ENCODE results near the gene CUX1.

Gene CUX1

DNA sequence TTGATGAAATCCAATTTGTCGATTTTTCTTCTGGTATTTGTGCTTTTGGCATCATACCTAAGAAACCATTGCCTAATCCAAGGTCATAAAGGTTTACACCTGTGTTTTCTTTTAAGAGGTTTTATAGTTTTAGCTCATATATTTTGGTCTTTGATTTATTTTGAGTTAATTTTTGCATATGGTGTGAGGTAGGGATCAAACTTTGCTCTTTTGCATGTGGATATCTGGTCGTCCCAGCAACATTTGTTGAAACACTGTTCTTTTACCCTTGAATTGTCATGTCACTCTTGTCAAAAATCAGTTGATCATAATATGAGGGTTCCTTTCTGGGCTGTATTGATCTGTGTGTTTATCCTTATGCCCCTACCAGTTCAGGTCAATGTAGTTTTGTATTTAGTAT, 236.7 kb downstream of the CUX1 start:
- no peak overlapping the region for H3K4me3 ChIP-seq (ENCODE audit: low read length)
- DNase-seq (ENCODE audit: low read depth) = no peak
- TF ChIP-seq, protein P1, sequence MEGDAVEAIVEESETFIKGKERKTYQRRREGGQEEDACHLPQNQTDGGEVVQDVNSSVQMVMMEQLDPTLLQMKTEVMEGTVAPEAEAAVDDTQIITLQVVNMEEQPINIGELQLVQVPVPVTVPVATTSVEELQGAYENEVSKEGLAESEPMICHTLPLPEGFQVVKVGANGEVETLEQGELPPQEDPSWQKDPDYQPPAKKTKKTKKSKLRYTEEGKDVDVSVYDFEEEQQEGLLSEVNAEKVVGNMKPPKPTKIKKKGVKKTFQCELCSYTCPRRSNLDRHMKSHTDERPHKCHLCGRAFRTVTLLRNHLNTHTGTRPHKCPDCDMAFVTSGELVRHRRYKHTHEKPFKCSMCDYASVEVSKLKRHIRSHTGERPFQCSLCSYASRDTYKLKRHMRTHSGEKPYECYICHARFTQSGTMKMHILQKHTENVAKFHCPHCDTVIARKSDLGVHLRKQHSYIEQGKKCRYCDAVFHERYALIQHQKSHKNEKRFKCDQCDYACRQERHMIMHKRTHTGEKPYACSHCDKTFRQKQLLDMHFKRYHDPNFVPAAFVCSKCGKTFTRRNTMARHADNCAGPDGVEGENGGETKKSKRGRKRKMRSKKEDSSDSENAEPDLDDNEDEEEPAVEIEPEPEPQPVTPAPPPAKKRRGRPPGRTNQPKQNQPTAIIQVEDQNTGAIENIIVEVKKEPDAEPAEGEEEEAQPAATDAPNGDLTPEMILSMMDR (IDR thresholded peaks at IDR 0.05; ENCODE audit: insufficient read depth, low read depth, low read length, missing control alignments) = no peak

DNA sequence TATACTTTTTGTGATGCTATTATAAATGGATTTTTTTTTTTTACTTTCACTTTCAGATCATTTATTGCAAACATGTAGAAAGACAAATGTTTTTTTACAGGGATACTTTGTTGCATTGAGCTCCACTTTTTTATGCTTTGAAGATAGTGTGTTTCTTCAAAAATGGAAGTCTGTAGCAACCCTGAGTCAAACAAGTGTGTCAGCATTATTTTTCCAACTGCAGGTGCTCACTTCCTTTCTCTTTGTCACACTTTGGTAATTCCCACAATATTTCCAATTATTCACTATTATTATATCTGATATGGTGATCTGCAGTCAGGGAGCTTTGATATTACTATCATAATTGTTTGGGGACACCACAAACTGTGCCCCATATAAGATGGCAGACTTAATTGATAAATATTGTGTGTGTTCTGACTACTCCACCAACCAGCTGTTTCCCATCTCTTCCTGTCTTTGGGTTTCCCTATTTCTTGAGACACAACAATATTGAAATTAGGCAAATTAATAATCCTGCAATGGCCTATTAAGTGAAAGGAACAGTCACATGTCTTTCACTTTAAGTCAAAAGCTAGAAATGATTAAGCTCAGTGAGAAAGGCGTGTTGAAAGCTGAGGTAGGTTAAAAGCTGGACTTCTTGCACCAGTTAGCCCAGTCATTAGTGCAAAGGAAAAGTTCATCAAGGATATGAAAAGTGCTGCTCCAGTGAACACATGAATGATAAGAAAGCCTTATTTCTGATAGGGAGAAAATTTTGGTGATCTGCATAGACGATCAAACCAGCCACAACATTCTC, 238.0 kb downstream of the CUX1 start:
- TF ChIP-seq, protein P1 (IDR thresholded peaks at IDR 0.05; ENCODE audit: insufficient read depth, low read depth, low read length, missing control alignments) = no peak
- no peak for DNase-seq (ENCODE audit: low read depth)

DNA sequence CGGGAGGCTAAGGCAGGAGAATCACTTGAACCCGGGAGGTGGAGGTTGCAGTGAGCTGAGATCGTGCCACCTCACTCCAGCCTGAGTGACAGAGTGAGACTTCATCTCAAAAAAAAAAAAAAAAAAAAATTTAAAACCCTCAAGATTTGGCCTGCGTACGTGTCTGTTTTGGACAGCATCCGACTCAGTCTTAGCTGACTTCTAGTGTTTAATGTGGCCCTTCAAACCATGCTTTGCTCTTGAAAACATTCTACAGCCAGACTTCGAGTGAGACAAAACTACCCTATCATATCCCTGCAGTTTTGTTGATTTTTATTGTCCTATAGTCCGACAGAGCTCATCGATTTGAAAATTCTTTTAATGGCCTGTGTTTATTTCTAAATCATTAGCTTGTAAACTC, 242.1 kb downstream of the CUX1 start:
- H3K4me3 ChIP-seq (ENCODE audit: low read length) = no peak overlapping the region
- TF ChIP-seq, protein P1 (IDR thresholded peaks at IDR 0.05; ENCODE audit: insufficient read depth, low read depth, low read length, missing control alignments) = no peak
- DNase-seq (ENCODE audit: low read depth) = no peak

More for the DNA sequence above, 238.0 kb downstream of the CUX1 start:
- H3K4me3 ChIP-seq (ENCODE audit: low read length) = no peak overlapping the region

DNA sequence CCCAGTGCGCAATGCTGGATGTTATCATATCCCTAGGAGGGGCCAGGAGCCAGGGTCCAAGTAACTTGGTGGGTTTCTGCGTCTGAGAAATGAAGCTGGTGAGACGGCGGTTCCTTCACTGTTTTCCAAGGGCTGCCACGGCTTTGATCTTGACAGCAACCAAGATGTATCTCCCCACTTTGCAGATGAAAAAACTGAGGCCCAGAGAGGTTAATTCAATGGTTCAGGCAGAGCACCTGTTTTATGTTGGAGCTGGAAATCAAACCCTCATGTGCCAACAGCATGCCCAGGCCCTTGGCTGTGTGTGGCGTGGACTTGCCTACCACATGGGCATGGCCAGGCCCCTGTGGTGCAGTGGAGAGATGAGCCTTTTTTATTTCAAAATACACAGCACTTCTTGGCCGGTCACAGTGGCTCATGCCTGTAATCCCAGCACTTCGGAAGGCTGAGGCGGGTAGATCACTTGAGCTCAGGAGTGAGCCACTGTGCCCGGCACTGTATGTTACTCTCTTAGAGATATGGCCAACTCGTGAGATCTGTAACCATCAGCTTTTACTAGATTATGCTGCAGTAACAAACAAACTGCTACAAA, 244.0 kb downstream of the CUX1 start:
- H3K4me3 ChIP-seq (ENCODE audit: low read length) = no peak overlapping the region

DNA sequence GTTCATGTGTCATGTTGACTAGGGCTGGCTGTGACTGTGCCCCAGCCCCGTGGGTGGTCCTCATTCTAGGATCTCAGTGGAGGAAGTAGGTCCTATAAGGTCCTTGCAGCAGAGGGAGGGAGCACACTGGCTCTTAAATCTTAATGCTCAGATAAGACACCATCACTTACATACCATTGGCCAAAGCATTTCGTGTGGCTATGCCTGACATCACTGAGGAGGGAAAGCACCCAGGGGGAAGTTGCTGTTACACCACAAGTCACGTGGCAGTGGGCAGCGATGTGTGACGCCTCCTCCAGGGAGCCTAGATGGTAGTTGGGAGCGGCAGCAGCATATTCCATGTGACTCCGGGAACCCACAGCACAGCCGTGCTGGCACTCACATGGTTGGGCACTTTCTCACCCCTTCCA, 244.6 kb downstream of the CUX1 start:
- H3K4me3 ChIP-seq (ENCODE audit: low read length) = no peak overlapping the region
- TF ChIP-seq, protein P1 (IDR thresholded peaks at IDR 0.05; ENCODE audit: insufficient read depth, low read depth, low read length, missing control alignments) = no peak
- DNase-seq (ENCODE audit: low read depth) = peak; percentile 19

More for the DNA sequence above, 244.0 kb downstream of the CUX1 start:
- DNase-seq (ENCODE audit: low read depth) = no peak
- TF ChIP-seq, protein P1 (IDR thresholded peaks at IDR 0.05; ENCODE audit: insufficient read depth, low read depth, low read length, missing control alignments) = no peak

DNA sequence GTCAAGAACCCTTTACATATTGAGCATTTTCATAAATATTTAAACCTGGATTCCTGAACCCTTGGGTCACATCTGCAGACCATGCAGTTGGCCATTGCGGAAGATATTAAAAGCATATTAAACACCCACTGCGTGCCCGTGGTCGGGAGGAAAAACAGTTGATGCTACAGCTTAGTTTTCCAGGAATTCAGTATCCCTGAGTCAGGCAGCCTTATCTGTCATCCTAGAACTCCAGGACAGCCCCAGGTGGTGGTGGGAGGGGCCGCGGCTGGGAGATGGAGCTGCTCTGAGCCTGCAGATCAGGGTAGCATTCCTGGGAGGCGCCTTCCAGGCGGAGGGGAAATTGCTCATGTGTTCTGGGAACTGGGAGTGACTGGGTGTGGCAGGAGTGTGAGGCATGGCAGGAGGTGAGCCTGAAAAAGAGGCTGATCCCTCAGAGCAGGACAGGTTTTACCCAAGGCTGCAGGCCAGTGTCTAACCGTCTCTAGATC, 246.3 kb downstream of the CUX1 start:
- TF ChIP-seq, protein P1 (IDR thresholded peaks at IDR 0.05; ENCODE audit: insufficient read depth, low read depth, low read length, missing control alignments) = peak; percentile 8
- DNase-seq (ENCODE audit: low read depth) = peak; percentile 99
- no peak overlapping the region for H3K4me3 ChIP-seq (ENCODE audit: low read length)

Measured in epithelial cell of esophagus (primary cell).